Thoracic aorta (tissue), 2 donors: ENCODE measurements around the gene ESX1. TPM values are rescaled to one million over a fixed set of nuclear protein-coding genes. Genes with fewer than 3 reads are reported as not detected.
A peak's percentile ranks its signal among the peaks of the same experiment; 100 is the strongest.

Experiments
- ATAC-seq: fragments of 150-250 bp; one replicate; pipeline ENCODE4 v1.8.0; 2017; ENCODE audit warnings: low read depth; ENCODE audit not compliant: insufficient number of reproducible peaks, low FRiP score
- DNase-seq: peaks from one replicate; pipeline ENCODE4 v3.0.0-alpha.2; 2020; ENCODE audit warnings: low spot score
- H3K27ac ChIP-seq, 2 donors: fragments of 200-600 bp; sonication (generic); 1 replicate in 1 of 2; 2 replicates in 1 of 2; pipeline ENCODE4 v1.5.1; 2016; ENCODE audit warnings: mild to moderate bottlenecking in 2 of 2, moderate library complexity in 2 of 2
- H3K27me3 ChIP-seq: fragments of 200-600 bp; sonication (generic); replicated peaks from 2 replicates; pipeline ENCODE4 v1.6.0; 2016; ENCODE audit warnings: mild to moderate bottlenecking; ENCODE audit not compliant: insufficient read depth
- H3K36me3 ChIP-seq: fragments of 200-600 bp; sonication (generic); one replicate; pipeline ENCODE4 v1.5.1; 2016
- H3K4me1 ChIP-seq, 2 donors: fragments of 200-600 bp; sonication (generic); 1 replicate in 1 of 2; 2 replicates in 1 of 2; pipeline versions ENCODE4 v1.5.1 to v1.6.0; 2016; ENCODE audit warnings: low read depth in 2 of 2, mild to moderate bottlenecking in 1 of 2; ENCODE audit not compliant: control insufficient read depth in 1 of 2
- H3K4me3 ChIP-seq: fragments of 200-600 bp; sonication (generic); 2 replicates; pipeline ENCODE4 v1.5.1; 2016; ENCODE audit warnings: mild to moderate bottlenecking
- H3K9me3 ChIP-seq: fragments of 200-600 bp; sonication (generic); 2 replicates; pipeline ENCODE4 v1.5.1; 2016
- CTCF ChIP-seq: fragments of 200-600 bp; sonication (generic); IDR thresholded peaks from one replicate; pipeline ENCODE4 v1.5.1; 2019; ENCODE audit warnings: antibody characterized with exemption
- total RNA-seq, 2 donors: library from RNA; depleted of rRNA; stranded (reverse); fragments of >200 nt; gene quantifications; one replicate each; pipeline versions ENCODE4 v1.1.0 to v1.2.3, GENCODE V29; 2016

Gene ESX1
- not detected for total RNA-seq

GRCh38 chrX:104254442-104255115, at the start of gene ESX1:
Gene ESX1 (minus strand): TSS chrX:104254933. CDS start chrX:104254849, 84 bp downstream.
- ATAC-seq (no peak), DNase-seq (no peak)
- no peaks in the 10 kb centered on the region for H3K9me3 ChIP-seq
- TF ChIP-seq CTCF = no peak
- no peak within 1 kb of the TSS for H3K27ac ChIP-seq
- H3K4me1 ChIP-seq = no peaks in the 10 kb centered on the region
- H3K4me3 ChIP-seq = peak within 1 kb of the TSS; percentile 34
- no peaks in the 10 kb centered on the region for H3K27me3 ChIP-seq
- H3K36me3 ChIP-seq = no peaks in the 10 kb centered on the region

GRCh38 chrX:104295636-104296035, 40.9 kb upstream of the ESX1 start:
- H3K27me3 ChIP-seq = no peaks in the 10 kb centered on the region
- H3K27ac ChIP-seq = no peak overlapping the region
- ATAC-seq (no peak), DNase-seq (no peak)
- no peak overlapping the region for H3K4me3 ChIP-seq
- no peaks in the 10 kb centered on the region for H3K4me1 ChIP-seq
- H3K9me3 ChIP-seq = no peaks in the 10 kb centered on the region
- no peaks in the 10 kb centered on the region for H3K36me3 ChIP-seq
- TF ChIP-seq CTCF = no peak

- no peak for DNase-seq
- Histone ChIP-seq H3K27me3 (no peaks in the 10 kb centered on the region), H3K4me1 (peaks cover 0 to 4% of the 10 kb centered on the region in 2 donors), H3K9me3 (no peaks in the 10 kb centered on the region), H3K36me3 (no peaks in the 10 kb centered on the region), H3K4me3 (no peak overlapping the region), H3K27ac (no peak overlapping the region)
- ATAC-seq = no peak
- TF ChIP-seq CTCF = no peak
Measured at GRCh38 chrX:104288961-104289360, 34.2 kb upstream of the ESX1 start.

GRCh38 chrX:104288269-104288668, 33.5 kb upstream of the ESX1 start:
- peaks cover 0 to 4% of the 10 kb centered on the region in 2 donors for H3K4me1 ChIP-seq
- no peak overlapping the region for H3K4me3 ChIP-seq
- H3K27ac ChIP-seq = no peak overlapping the region
- H3K36me3 ChIP-seq = no peaks in the 10 kb centered on the region
- DNase-seq (no peak), ATAC-seq (no peak)
- no peak for TF ChIP-seq CTCF
- no peaks in the 10 kb centered on the region for H3K27me3 ChIP-seq
- no peaks in the 10 kb centered on the region for H3K9me3 ChIP-seq

- Histone ChIP-seq H3K4me3 (no peak overlapping the region), H3K36me3 (no peaks in the 10 kb centered on the region), H3K27me3 (no peaks in the 10 kb centered on the region), H3K4me1 (peaks cover 7 to 14% of the 10 kb centered on the region in 2 donors), H3K9me3 (no peaks in the 10 kb centered on the region), H3K27ac (peak overlapping the region in 1 of 2 donors; percentile 81)
- DNase-seq = no peak
- no peak for ATAC-seq
- TF ChIP-seq CTCF = no peak
Measured at GRCh38 chrX:104285201-104285600, 30.5 kb upstream of the ESX1 start.
